LoVo (cell line): ENCODE data around the gene PPP6R3.
"Not testable (repeated sequence)": the region's sequence is repeated elsewhere in the genome, so short reads cannot be mapped to it uniquely, and the experiment has no call there.

Experiments used
- DNase-seq: peaks from one replicate; pipeline ENCODE4 v3.0.0-alpha.2; 2016; ENCODE audit warnings: low spot score

Gene PPP6R3

DNA sequence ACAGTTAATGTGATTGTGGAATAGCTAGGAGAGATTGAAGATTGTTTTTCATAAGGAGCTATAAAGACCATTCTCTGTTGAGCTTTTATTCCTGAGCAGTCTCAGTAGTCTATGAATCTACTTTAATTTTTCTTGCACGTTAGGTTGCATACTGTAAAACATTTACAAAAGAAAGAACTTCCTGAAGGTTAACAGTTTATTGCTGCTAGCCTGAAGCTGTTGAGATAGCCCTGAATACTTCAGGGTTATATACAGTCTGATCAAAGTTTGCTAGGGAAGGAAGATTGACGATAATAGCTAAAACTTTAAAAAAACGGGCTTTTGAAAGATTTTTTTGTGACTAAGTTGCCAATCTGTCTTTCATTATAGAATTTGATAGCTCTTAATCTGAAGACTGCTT is 64.8 kb downstream of the PPP6R3 start:
- DNase-seq, result no peak

GRCh38 chr11:68525930-68526329 is 65.4 kb downstream of the PPP6R3 start:
- DNase-seq, result peak; percentile 29

- no peak for DNase-seq
These were observed 67.0 kb downstream of the PPP6R3 start for GRCh38 chr11:68527585-68527984.

DNA sequence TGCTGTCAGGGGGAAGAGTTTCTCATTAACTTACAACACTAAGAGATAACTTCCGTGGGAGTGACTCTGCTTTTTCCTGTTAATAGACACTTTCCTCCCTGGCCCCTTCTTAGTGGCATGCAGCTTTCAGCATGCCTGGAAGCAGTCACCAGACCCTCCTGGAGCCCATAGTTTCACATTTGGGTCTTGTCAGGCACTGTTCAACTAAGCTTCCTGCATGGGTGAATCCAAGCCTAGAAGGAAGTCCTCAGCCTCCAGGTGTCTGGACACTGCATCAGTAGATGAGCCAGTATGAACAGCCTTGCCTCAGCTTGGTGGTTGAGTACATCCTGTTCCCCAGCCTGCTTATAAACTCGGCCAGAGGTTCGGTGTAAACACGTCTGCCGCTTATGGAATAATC is 68.1 kb downstream of the PPP6R3 start:
- DNase-seq, result no peak

- no peak for DNase-seq
These were observed 70.7 kb downstream of the PPP6R3 start for GRCh38 chr11:68531129-68531693.

GRCh38 chr11:68532727-68533369 is 72.3 kb downstream of the PPP6R3 start:
- DNase-seq, result no peak

- DNase-seq, result no peak
These were observed 73.4 kb downstream of the PPP6R3 start for GRCh38 chr11:68533945-68534344.

DNA sequence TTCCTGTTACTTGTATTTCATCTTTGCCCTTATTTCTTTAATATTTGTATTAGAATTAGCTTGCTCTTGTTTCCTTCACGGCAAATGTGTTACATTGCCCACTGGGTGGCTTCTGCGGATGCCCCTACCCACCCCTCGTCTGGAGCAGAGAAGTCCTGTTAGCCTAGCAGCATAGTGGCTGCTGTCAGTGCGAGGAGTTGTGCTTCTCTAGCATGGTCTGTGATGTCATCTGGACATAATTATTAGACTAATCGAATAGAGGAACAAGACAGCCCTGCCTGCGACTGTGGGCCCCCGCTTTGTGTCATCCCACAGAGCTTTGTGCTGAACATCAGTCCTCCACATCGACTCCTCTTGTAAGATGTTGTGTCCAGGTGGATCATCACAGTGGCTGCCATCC is 74.5 kb downstream of the PPP6R3 start:
- no peak for DNase-seq

DNA sequence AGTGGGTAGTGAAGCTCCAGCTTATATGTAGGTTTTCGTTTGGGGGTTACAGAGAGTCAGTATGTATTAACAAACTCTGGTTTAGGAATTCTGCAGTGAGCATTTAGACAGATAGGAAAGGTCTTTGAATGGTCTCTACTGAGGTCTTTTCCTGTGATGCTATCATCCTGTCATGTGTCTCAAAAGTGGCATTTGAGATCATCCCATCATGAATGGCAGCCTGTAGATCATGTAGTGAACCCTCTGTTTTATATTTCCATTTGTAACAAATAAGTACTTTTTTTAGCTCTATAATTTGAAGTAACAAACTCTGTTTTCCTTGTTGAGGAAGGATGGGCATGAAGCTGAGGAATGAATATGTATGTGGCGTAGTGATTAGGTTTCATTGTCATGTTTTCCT is 76.2 kb downstream of the PPP6R3 start:
- DNase-seq, result no peak

GRCh38 chr11:68538025-68538424 is 77.5 kb downstream of the PPP6R3 start:
- DNase-seq, result no peak

- no peak for DNase-seq
These were observed 78.8 kb downstream of the PPP6R3 start for GRCh38 chr11:68539395-68539794.

DNA sequence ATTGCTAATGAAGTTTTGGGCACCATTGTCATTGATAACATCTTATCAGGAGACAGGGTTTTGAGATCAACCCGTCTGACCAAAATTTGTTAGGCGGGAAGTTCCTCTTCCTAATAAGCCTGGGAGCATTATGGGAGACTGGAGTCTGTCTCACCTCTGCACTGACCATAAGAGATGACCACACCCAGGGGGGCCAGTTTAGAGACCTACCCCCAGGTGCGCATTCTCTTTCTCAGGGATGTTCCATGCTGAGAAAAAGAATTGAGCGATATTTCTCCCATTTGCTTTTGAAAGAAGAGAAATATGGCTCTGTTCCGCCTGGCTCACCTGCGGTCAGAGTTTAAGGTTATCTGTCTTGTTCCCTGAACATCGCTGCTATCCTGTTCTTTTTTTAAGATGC is 80.0 kb downstream of the PPP6R3 start:
- not testable (repeated sequence) for DNase-seq

DNA sequence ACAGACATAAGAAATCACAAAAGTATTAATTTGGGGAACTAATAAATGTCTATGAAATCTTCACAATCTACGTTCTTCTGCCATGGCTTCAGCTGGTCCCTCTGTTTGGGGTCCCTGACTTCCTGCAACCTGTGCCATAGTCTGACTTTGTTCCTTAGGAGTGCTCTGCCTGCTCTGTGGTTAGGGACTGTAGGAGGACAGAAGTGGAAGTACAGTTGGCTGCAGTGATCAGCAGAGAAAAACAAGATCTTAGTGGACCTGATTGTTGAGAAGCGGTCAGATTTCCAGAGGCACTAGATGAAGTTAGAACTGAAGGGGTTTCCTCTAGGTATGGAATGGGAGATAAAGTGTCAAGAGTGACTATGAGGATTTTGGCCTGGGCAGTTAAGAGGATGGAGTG is 80.6 kb downstream of the PPP6R3 start:
- no peak for DNase-seq

GRCh38 chr11:68541991-68542390 is 81.4 kb downstream of the PPP6R3 start:
- DNase-seq, result no peak

- no peak for DNase-seq
These were observed 82.1 kb downstream of the PPP6R3 start for GRCh38 chr11:68542617-68543016.

DNA sequence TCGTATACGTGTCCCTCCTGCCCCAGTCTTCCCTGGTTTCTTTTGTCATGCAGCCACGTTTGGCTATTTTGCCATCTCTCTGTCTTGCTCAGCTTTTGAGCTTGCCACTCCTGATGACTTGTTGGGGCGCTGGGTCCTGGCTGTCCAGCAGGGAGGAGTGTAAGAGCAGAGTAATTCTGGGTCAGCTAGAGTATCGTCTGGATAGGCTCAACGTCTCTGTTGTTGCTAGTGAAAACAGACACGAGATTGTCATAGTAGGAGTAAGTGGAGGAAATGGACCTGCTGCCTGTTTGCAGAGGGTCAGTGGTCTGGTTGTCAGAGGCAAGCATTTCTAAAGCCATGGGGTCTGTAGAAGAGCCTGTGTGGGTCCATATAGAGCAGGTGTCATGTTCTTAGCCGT is 83.0 kb downstream of the PPP6R3 start:
- DNase-seq, result no peak

DNA sequence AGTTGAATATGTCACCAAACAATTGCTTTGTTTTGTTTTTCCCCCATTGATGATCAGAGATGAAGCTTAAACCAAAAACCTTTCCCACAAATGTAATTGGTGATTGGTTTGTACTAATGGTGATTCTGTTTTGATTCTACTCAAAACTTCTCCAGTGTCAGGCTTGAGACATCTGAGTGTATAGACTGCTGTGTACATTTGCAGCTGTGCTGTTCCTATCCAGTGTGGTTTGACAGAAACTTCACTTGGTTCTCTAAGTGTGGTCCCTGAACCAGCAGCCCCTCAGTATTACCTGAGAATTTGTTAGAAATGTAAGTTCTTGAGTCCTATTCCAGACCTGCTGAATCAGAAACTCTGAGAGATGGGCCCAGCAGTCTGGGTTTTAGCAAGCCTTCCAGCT is 84.8 kb downstream of the PPP6R3 start:
- no peak for DNase-seq

DNA sequence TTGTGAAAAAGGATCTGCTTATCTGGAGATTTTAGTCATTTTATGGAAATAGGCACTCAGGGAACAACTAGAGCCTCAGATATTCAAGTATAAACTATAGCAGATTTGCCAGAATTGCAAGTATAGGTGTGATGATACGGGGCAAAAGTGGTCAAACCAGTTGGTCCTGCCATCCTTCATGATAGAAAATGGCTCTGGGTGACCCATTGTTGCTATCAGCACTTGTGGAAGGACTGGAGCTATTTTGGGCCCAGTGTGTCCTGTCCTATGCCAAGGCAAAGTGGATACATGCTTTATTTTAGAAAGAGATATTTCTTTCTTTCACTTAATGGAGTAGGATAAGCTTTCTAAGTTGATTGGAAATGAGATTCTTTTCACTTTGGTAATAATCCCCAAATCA is 85.2 kb downstream of the PPP6R3 start:
- no peak for DNase-seq

DNA sequence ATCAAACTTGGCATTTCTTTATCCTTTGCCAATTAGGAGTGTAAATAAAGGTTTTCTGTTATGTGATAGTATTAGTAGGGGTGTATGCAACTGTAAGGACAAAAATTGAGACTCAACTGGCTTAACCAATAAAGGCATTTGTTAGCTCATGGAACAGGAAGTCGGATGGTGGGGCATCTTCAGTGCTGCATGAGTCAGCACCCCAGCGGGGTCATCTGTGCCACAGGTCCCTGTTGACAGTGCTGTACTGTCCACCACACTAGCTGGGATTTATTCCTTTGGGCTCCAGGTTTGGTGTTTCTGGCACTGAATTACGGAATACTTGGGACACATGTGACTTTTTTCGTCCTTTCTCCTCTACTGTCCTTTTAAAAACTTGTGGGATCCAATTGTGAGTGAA is 86.0 kb downstream of the PPP6R3 start:
- no peak for DNase-seq

- DNase-seq, result no peak
These were observed 89.4 kb downstream of the PPP6R3 start for GRCh38 chr11:68549789-68550484.

DNA sequence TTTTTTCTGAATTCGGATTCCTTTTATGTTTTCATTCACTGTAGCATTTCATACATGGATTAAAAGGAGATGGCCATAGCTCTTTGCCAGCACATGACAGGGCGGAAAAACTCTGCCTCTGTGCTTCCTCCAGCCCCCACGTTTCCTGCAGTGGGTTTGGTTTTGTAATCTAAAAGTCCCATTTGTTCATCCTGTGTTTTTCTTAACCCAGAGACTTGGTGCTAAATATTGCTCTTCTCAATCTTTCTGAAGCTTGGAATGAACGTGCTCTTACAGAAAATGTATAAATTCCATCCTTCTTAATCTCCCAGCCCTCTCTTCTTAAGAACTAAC is 89.9 kb downstream of the PPP6R3 start:
- DNase-seq, result no peak

- DNase-seq, result no peak
These were observed 90.7 kb downstream of the PPP6R3 start for GRCh38 chr11:68551223-68551622.

GRCh38 chr11:68551777-68552176 is 91.2 kb downstream of the PPP6R3 start:
- DNase-seq, result no peak

DNA sequence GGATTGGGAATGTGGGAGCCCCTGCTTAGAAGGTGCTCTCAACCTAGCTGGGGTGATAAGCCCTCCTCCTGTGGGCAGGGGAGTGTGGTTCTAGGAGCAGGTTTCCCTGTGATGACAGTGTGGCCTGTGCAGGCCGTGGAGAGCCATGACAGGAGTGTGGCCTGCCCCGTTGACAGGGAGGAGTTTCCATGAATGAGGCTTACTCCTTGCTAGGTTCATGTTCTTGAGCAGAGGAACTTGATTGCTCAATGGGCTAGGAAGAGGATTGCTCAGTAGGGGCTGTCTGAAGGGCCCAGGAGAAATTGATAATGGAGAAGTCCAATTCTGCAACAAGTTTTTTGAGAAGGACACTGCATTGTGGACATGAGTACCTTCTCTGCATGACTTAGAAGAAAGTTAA is 92.0 kb downstream of the PPP6R3 start:
- no peak for DNase-seq
